ENCODE results near the gene SPTB.

DNA sequence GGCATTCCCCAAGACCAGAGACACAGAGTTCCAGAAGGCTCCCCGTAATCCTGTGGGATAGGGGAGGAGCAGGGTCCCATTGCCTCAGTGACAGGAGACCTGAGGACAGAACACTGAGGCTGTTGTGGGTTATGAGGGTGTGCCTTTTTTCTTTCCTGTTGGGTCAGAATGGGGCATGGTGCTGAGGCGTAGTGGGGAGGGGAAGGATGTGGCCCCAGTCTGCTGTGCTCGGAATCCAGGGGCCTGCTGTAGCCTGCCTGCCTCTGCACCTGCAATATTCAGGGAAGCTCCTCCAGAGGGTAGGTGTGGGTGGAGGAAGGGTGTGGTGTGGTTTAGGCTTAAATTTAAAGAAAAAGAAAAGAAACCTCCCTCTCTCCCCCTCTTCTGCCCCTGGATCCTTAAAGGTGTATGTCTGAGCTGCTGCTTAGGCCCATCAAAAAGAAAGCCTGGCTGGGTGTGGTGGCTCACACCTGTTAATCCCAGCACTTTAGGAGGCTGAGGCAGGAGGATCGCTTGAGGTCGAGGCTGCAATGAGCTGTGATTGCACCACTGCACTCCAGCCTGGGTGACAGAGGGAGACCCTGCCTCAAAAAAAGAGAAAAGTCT is 156.8 kb downstream of the SPTB start:
- TF ChIP-seq TAF1 (IDR thresholded peaks at IDR 0.05; ENCODE audit: low read depth, low read length) (no peak), POLR2A (IDR thresholded peaks at IDR 0.05; ENCODE audit: low read depth, low read length) (no peak), POLR2AphosphoS5 (IDR thresholded peaks at IDR 0.05; ENCODE audit: low read depth, low read length) (no peak), SPI1 (IDR thresholded peaks at IDR 0.05; ENCODE audit: low read depth, low read length) (no peak), PAX5 (IDR thresholded peaks at IDR 0.05; ENCODE audit: insufficient read depth, low read length, severe bottlenecking) (no peak), POU2F2 (IDR thresholded peaks at IDR 0.05; ENCODE audit: low read depth, low read length) (no peak)
